ENCODE results near the gene C3orf52. TPM values are rescaled to one million over a fixed set of nuclear protein-coding genes. Genes with fewer than 3 reads are reported as not detected.

C3orf52 gene
- total and polyA plus RNA-seq, 2 experiments from 2014 or later: 8.1 to 16.6 TPM

- H4K20me1 ChIP-seq (replicated peaks; ENCODE audit: insufficient read depth): no peaks in the 10 kb centered on the region
- H3K9me3 Mint-ChIP-seq: no peaks in the 10 kb centered on the region
- H3K79me2 ChIP-seq (replicated peaks; ENCODE audit: insufficient read depth): peaks cover 17% of the 10 kb centered on the region
- no peak overlapping the region for H3K4me3 Mint-ChIP-seq
- H3F3A ChIP-seq (replicated peaks; ENCODE audit: low read depth): no peaks in the 10 kb centered on the region
- no peak overlapping the region for H3K4me2 ChIP-seq
- H3K9me2 ChIP-seq (ENCODE audit: insufficient read depth): peaks cover 4% of the 10 kb centered on the region; the same call in 1 of the 2 replicates
- H3K4me1 ChIP-seq (ENCODE audit: insufficient read depth): peaks cover 15% of the 10 kb centered on the region
- no peaks in the 10 kb centered on the region for H3K36me3 ChIP-seq (ENCODE audit: insufficient read depth)
- no peak overlapping the region for H2AFZ ChIP-seq
- H3K27ac ChIP-seq (ENCODE audit: low read depth): no peak overlapping the region; the same call in 1 of the 2 replicates
- H3K27me3 Mint-ChIP-seq (ENCODE audit: insufficient read depth, low read depth, poor library complexity): peaks cover 1% of the 10 kb centered on the region
- DNase-seq (ENCODE audit: low spot score) (no peak), ATAC-seq (no peak)
- peaks cover 15% of the 10 kb centered on the region for H3K4me1 Mint-ChIP-seq
- no peaks in the 10 kb centered on the region; the same call in 1 of the 3 replicates for H3K36me3 Mint-ChIP-seq (ENCODE audit: low read depth)
- no peak overlapping the region for H3K27ac Mint-ChIP-seq
- H3K4me3 ChIP-seq: no peak overlapping the region
- no peaks in the 10 kb centered on the region for H3K27me3 ChIP-seq (ENCODE audit: insufficient read depth)
- TF ChIP-seq ZNF114 (CRISPR knock-in tag; IDR thresholded peaks at IDR 0.05) (no peak), EZH2 (IDR thresholded peaks at IDR 0.05; ENCODE audit: low read depth, unreplicated experiment) (no peak), CTCF (conservative IDR thresholded peaks at IDR 0.05; ENCODE audit: low read depth in 2 of 2) (no peak), ZNF331 (CRISPR knock-in tag; IDR thresholded peaks at IDR 0.05; ENCODE audit: low read depth) (no peak), EZH2phosphoT487 (IDR thresholded peaks at IDR 0.05; ENCODE audit: unreplicated experiment) (no peak), CREB1 (CRISPR knock-in tag; IDR thresholded peaks at IDR 0.05; ENCODE audit: low read depth) (no peak)
Observed at GRCh38 chr3:112096176-112096575, 10.0 kb downstream of the C3orf52 start.

- no peaks in the 10 kb centered on the region for H3F3A ChIP-seq (replicated peaks; ENCODE audit: low read depth)
- H3K4me1 ChIP-seq (ENCODE audit: insufficient read depth): peaks cover 10% of the 10 kb centered on the region
- ATAC-seq (no peak), DNase-seq (ENCODE audit: low spot score) (no peak)
- peaks cover 6% of the 10 kb centered on the region for H3K79me2 ChIP-seq (replicated peaks; ENCODE audit: insufficient read depth)
- no peak overlapping the region for H3K4me3 ChIP-seq
- Mint-ChIP-seq H3K4me3 (no peak overlapping the region), H3K27ac (no peak overlapping the region), H3K4me1 (peaks cover 12% of the 10 kb centered on the region), H3K27me3 (ENCODE audit: insufficient read depth, low read depth, poor library complexity) (peaks cover 3% of the 10 kb centered on the region), H3K36me3 (ENCODE audit: low read depth) (no peaks in the 10 kb centered on the region; the same call in 1 of the 3 replicates), H3K9me3 (no peaks in the 10 kb centered on the region)
- H3K27ac ChIP-seq (ENCODE audit: low read depth): no peak overlapping the region
- no peak overlapping the region for H3K4me2 ChIP-seq
- no peaks in the 10 kb centered on the region for H4K20me1 ChIP-seq (replicated peaks; ENCODE audit: insufficient read depth)
- H3K27me3 ChIP-seq (ENCODE audit: insufficient read depth): no peaks in the 10 kb centered on the region
- H2AFZ ChIP-seq: no peak overlapping the region
- peaks cover 4% of the 10 kb centered on the region; the same call in 1 of the 2 replicates for H3K9me2 ChIP-seq (ENCODE audit: insufficient read depth)
- H3K36me3 ChIP-seq (ENCODE audit: insufficient read depth): no peaks in the 10 kb centered on the region
- TF ChIP-seq, protein P1, sequence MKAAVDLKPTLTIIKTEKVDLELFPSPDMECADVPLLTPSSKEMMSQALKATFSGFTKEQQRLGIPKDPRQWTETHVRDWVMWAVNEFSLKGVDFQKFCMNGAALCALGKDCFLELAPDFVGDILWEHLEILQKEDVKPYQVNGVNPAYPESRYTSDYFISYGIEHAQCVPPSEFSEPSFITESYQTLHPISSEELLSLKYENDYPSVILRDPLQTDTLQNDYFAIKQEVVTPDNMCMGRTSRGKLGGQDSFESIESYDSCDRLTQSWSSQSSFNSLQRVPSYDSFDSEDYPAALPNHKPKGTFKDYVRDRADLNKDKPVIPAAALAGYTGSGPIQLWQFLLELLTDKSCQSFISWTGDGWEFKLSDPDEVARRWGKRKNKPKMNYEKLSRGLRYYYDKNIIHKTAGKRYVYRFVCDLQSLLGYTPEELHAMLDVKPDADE (IDR thresholded peaks at IDR 0.05): no peak
- no peak for TF ChIP-seq ZNF114 (CRISPR knock-in tag; IDR thresholded peaks at IDR 0.05)
- TF ChIP-seq CREB1 (CRISPR knock-in tag; IDR thresholded peaks at IDR 0.05; ENCODE audit: low read depth): no peak
- TF ChIP-seq JUNB (IDR thresholded peaks at IDR 0.05; ENCODE audit: unreplicated experiment): no peak
- TF ChIP-seq STAT1 (IDR thresholded peaks at IDR 0.05; ENCODE audit: unreplicated experiment): no peak
- TF ChIP-seq POLR2AphosphoS5 (IDR thresholded peaks at IDR 0.05; ENCODE audit: low read depth): no peak
- TF ChIP-seq EZH2 (IDR thresholded peaks at IDR 0.05; ENCODE audit: low read depth, unreplicated experiment): no peak
- TF ChIP-seq, protein P2, sequence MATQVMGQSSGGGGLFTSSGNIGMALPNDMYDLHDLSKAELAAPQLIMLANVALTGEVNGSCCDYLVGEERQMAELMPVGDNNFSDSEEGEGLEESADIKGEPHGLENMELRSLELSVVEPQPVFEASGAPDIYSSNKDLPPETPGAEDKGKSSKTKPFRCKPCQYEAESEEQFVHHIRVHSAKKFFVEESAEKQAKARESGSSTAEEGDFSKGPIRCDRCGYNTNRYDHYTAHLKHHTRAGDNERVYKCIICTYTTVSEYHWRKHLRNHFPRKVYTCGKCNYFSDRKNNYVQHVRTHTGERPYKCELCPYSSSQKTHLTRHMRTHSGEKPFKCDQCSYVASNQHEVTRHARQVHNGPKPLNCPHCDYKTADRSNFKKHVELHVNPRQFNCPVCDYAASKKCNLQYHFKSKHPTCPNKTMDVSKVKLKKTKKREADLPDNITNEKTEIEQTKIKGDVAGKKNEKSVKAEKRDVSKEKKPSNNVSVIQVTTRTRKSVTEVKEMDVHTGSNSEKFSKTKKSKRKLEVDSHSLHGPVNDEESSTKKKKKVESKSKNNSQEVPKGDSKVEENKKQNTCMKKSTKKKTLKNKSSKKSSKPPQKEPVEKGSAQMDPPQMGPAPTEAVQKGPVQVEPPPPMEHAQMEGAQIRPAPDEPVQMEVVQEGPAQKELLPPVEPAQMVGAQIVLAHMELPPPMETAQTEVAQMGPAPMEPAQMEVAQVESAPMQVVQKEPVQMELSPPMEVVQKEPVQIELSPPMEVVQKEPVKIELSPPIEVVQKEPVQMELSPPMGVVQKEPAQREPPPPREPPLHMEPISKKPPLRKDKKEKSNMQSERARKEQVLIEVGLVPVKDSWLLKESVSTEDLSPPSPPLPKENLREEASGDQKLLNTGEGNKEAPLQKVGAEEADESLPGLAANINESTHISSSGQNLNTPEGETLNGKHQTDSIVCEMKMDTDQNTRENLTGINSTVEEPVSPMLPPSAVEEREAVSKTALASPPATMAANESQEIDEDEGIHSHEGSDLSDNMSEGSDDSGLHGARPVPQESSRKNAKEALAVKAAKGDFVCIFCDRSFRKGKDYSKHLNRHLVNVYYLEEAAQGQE (IDR thresholded peaks at IDR 0.05; ENCODE audit: unreplicated experiment): no peak
- no peak for TF ChIP-seq EZH2phosphoT487 (IDR thresholded peaks at IDR 0.05; ENCODE audit: unreplicated experiment)
- TF ChIP-seq CTCF (conservative IDR thresholded peaks at IDR 0.05; ENCODE audit: low read depth in 2 of 2): no peak
- no peak for TF ChIP-seq NANOG (IDR thresholded peaks at IDR 0.05; ENCODE audit: borderline replicate concordance)
Observed at GRCh38 chr3:112097378-112097777, 11.2 kb downstream of the C3orf52 start.

Data from GM23338 (cell line).